Measurements from ENCODE around the gene ASIC4.

Gene ASIC4

DNA sequence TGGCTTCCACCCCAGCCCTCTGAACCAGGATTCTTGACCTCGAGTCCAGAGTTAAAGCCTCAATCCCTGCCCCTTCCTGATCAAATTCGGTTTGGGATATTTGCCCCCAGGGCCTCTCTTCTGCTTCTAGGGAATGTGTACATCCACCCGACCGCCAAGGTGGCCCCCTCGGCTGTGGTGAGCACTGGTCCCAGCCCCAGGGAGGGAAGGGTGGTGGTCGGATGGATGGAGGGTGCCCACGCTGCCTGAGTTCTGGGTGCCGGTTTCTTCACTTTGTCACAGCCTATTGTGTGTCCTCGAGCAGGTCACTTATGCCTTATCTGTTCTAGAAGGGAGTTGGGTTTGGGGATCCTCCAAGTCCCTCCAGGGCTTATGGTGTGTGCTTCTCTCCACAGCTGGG is 8.7 kb upstream of the ASIC4 start:
- H3K36me3 ChIP-seq (ENCODE audit: control insufficient read depth, insufficient read depth, low read length): peaks cover 19% of the 10 kb centered on the region
- H3K9me3 ChIP-seq (ENCODE audit: control insufficient read depth, low read length): no peaks in the 10 kb centered on the region
- no peak overlapping the region for H3K4me3 ChIP-seq (ENCODE audit: low read length)
- H3K4me1 ChIP-seq (ENCODE audit: control insufficient read depth, insufficient read depth, low read length): peaks cover 12% of the 10 kb centered on the region
- no peak overlapping the region for H3K9ac ChIP-seq (ENCODE audit: low read length)
- H3K27me3 ChIP-seq (ENCODE audit: control insufficient read depth, insufficient read depth, low read length): peaks cover 16% of the 10 kb centered on the region

DNA sequence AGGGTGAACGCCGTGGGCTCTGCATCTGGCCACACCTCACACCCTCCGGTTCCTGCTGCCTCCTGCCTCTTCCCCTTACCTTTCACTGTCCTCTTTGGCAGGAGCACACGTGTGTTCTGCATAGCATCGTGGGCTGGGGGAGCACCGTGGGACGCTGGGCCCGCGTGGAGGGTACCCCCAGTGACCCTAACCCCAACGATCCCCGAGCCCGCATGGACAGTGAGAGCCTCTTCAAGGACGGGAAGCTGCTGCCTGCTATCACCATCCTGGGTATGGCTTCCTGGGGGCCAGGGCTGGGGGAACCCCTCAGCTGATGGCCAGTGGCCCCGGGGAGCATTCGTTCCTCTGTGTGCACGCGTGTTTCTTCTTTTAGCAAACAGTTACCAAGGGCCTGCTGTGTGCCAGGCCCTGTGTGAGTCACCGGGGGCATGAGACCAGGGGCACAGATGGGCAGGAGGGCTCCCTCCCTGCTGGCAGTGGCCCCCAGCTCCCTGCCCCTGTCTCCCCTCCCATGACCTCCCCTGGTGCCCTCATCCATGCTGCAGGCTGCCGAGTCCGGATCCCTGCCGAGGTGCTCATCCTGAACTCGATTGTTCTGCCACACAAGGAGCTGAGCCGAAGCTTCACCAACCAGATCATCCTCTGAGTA is 8.0 kb upstream of the ASIC4 start:
- Histone ChIP-seq H3K4me3 (ENCODE audit: low read length) (no peak overlapping the region), H3K27me3 (ENCODE audit: control insufficient read depth, insufficient read depth, low read length) (peaks cover 22% of the 10 kb centered on the region), H3K36me3 (ENCODE audit: control insufficient read depth, insufficient read depth, low read length) (peaks cover 19% of the 10 kb centered on the region), H3K4me1 (ENCODE audit: control insufficient read depth, insufficient read depth, low read length) (peaks cover 13% of the 10 kb centered on the region), H3K9me3 (ENCODE audit: control insufficient read depth, low read length) (no peaks in the 10 kb centered on the region), H3K9ac (ENCODE audit: low read length) (no peak overlapping the region)

DNA sequence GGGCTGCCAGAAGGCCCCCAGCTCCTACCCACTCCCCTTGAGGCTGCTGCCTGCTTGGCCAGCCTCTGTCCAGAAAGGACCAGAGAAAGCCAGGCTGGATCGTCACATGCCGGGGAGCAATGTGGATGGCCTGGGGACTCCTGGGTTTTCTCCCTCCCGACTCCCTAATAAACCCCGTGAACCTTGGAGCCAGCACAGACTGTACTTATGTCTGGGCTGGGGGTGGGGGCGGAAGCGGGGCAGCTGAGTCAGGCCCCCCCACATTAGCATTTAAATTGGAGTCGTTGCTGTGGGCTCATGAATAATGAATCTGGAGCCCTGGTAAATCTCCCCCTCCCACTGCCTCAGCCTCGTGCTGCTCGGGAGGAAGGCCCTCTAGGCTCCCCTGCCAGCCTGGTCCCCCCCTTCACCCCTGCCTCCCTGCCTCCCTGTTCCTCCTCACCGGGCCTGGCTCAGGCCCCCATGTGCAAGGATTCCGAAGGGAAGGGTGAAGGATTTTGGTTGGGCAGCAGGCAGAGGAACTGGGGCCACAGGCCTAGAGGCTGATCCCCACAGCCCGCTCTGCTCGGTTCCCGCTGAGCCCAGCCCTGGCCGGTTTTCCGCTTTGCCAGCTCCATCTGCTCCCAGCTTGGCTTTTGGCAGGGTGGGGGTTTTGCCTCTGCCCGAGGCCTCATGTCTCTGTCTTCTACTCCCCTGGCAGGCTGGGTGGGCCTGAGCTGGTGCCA is 7.3 kb upstream of the ASIC4 start:
- H3K36me3 ChIP-seq (ENCODE audit: control insufficient read depth, insufficient read depth, low read length): peaks cover 19% of the 10 kb centered on the region
- H3K9me3 ChIP-seq (ENCODE audit: control insufficient read depth, low read length): no peaks in the 10 kb centered on the region
- peaks cover 13% of the 10 kb centered on the region for H3K4me1 ChIP-seq (ENCODE audit: control insufficient read depth, insufficient read depth, low read length)
- H3K4me3 ChIP-seq (ENCODE audit: low read length): no peak overlapping the region
- H3K27me3 ChIP-seq (ENCODE audit: control insufficient read depth, insufficient read depth, low read length): peaks cover 27% of the 10 kb centered on the region
- H3K9ac ChIP-seq (ENCODE audit: low read length): no peak overlapping the region

GRCh38 chr2:219507581-219508443 is 6.5 kb upstream of the ASIC4 start:
- no peak overlapping the region for H3K4me3 ChIP-seq (ENCODE audit: low read length)
- no peaks in the 10 kb centered on the region for H3K9me3 ChIP-seq (ENCODE audit: control insufficient read depth, low read length)
- no peak overlapping the region for H3K9ac ChIP-seq (ENCODE audit: low read length)
- H3K4me1 ChIP-seq (ENCODE audit: control insufficient read depth, insufficient read depth, low read length): peaks cover 13% of the 10 kb centered on the region
- H3K36me3 ChIP-seq (ENCODE audit: control insufficient read depth, insufficient read depth, low read length): peaks cover 19% of the 10 kb centered on the region
- peaks cover 36% of the 10 kb centered on the region for H3K27me3 ChIP-seq (ENCODE audit: control insufficient read depth, insufficient read depth, low read length)

DNA sequence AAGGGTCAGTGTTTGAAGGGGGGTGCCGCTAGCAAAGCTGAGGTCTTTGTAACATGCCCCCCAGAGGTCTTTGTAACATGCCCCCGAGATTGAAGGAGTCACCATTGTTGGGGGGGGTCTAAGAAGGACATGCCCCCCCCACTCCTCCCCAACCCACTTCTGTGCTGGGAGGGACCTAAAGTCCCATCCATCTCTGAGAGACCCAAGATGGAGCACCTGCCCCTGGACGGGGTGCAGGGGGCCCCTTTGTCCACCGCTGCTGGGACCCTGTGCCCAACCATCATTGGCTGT is 5.9 kb upstream of the ASIC4 start:
- H3K9ac ChIP-seq (ENCODE audit: low read length): no peak overlapping the region
- peaks cover 19% of the 10 kb centered on the region for H3K36me3 ChIP-seq (ENCODE audit: control insufficient read depth, insufficient read depth, low read length)
- H3K4me3 ChIP-seq (ENCODE audit: low read length): no peak overlapping the region
- peaks cover 41% of the 10 kb centered on the region for H3K27me3 ChIP-seq (ENCODE audit: control insufficient read depth, insufficient read depth, low read length)
- H3K4me1 ChIP-seq (ENCODE audit: control insufficient read depth, insufficient read depth, low read length): peaks cover 13% of the 10 kb centered on the region
- H3K9me3 ChIP-seq (ENCODE audit: control insufficient read depth, low read length): no peaks in the 10 kb centered on the region

GRCh38 chr2:219508971-219509779 is 5.1 kb upstream of the ASIC4 start:
- Histone ChIP-seq H3K4me1 (ENCODE audit: control insufficient read depth, insufficient read depth, low read length) (peaks cover 13% of the 10 kb centered on the region), H3K36me3 (ENCODE audit: control insufficient read depth, insufficient read depth, low read length) (peaks cover 19% of the 10 kb centered on the region), H3K4me3 (ENCODE audit: low read length) (no peak overlapping the region), H3K9ac (ENCODE audit: low read length) (no peak overlapping the region), H3K9me3 (ENCODE audit: control insufficient read depth, low read length) (no peaks in the 10 kb centered on the region), H3K27me3 (ENCODE audit: control insufficient read depth, insufficient read depth, low read length) (peaks cover 49% of the 10 kb centered on the region)

- Histone ChIP-seq H3K4me3 (ENCODE audit: low read length) (no peak overlapping the region), H3K9me3 (ENCODE audit: control insufficient read depth, low read length) (no peaks in the 10 kb centered on the region), H3K27me3 (ENCODE audit: control insufficient read depth, insufficient read depth, low read length) (peaks cover 57% of the 10 kb centered on the region), H3K36me3 (ENCODE audit: control insufficient read depth, insufficient read depth, low read length) (peaks cover 15% of the 10 kb centered on the region), H3K4me1 (ENCODE audit: control insufficient read depth, insufficient read depth, low read length) (peaks cover 13% of the 10 kb centered on the region), H3K9ac (ENCODE audit: low read length) (no peak overlapping the region)
These were observed 4.3 kb upstream of the ASIC4 start for GRCh38 chr2:219509780-219510511.

- Histone ChIP-seq H3K9me3 (ENCODE audit: control insufficient read depth, low read length) (no peaks in the 10 kb centered on the region), H3K4me1 (ENCODE audit: control insufficient read depth, insufficient read depth, low read length) (peaks cover 13% of the 10 kb centered on the region), H3K9ac (ENCODE audit: low read length) (no peak overlapping the region), H3K36me3 (ENCODE audit: control insufficient read depth, insufficient read depth, low read length) (peaks cover 10% of the 10 kb centered on the region), H3K4me3 (ENCODE audit: low read length) (no peak overlapping the region), H3K27me3 (ENCODE audit: control insufficient read depth, insufficient read depth, low read length) (peaks cover 64% of the 10 kb centered on the region)
These were observed 3.7 kb upstream of the ASIC4 start for GRCh38 chr2:219510512-219511135.

- Histone ChIP-seq H3K27me3 (ENCODE audit: control insufficient read depth, insufficient read depth, low read length) (peaks cover 74% of the 10 kb centered on the region), H3K4me3 (ENCODE audit: low read length) (no peak overlapping the region), H3K36me3 (ENCODE audit: control insufficient read depth, insufficient read depth, low read length) (no peaks in the 10 kb centered on the region), H3K9me3 (ENCODE audit: control insufficient read depth, low read length) (no peaks in the 10 kb centered on the region), H3K4me1 (ENCODE audit: control insufficient read depth, insufficient read depth, low read length) (peaks cover 13% of the 10 kb centered on the region), H3K9ac (ENCODE audit: low read length) (no peak overlapping the region)
These were observed 2.5 kb upstream of the ASIC4 start for GRCh38 chr2:219511547-219512325.

DNA sequence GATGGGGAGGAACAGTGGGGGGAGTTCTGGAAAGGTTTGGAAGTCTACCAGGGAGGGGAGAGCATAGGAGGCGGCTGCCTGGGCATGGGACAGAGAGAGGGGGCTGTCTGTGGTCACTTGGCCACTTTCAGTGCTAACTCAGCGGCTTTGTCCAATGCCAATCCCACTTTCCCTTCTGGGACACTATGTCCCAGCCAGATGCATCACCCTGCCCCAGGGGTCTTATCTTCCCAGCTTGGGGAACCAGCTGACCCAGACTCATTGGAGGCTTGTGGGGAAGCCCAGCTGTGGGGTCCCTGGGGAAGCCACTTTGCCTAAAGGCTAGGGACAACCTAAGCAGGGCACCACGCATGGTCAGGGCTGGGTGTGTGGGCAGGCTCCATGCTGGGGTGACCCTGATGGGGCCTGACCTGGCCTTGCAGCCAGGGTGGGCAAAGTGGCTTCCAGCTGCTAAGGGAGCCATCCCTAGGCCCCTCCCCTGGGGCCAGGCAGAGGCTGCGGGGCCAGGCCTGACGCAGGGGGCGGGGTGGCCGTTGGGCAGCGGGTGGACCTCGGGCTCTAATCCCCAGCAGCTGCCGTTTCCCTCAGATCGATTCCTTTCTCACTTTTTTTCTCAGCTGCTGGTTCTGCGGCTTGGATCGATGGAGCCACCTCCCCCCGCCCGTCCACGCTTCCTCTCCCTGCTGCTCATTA is 1.6 kb upstream of the ASIC4 start:
- Histone ChIP-seq H3K9ac (ENCODE audit: low read length) (no peak overlapping the region), H3K27me3 (ENCODE audit: control insufficient read depth, insufficient read depth, low read length) (peaks cover 82% of the 10 kb centered on the region), H3K4me3 (ENCODE audit: low read length) (no peak overlapping the region), H3K4me1 (ENCODE audit: control insufficient read depth, insufficient read depth, low read length) (peaks cover 13% of the 10 kb centered on the region), H3K36me3 (ENCODE audit: control insufficient read depth, insufficient read depth, low read length) (no peaks in the 10 kb centered on the region), H3K9me3 (ENCODE audit: control insufficient read depth, low read length) (no peaks in the 10 kb centered on the region)
